IPS-11a (cell line): Measurements from ENCODE around the gene KRT79.

Source experiments
- H3K4me3 ChIP-seq: one replicate; pipeline ENCODE4 v1.5.1; 2013; ENCODE audit warnings: low read depth, low read length, control low read depth

The KRT79 gene

GRCh38 chr12:52836042-52836466, 1.9 kb upstream of the KRT79 start:
- no peak overlapping the region for H3K4me3 ChIP-seq

DNA sequence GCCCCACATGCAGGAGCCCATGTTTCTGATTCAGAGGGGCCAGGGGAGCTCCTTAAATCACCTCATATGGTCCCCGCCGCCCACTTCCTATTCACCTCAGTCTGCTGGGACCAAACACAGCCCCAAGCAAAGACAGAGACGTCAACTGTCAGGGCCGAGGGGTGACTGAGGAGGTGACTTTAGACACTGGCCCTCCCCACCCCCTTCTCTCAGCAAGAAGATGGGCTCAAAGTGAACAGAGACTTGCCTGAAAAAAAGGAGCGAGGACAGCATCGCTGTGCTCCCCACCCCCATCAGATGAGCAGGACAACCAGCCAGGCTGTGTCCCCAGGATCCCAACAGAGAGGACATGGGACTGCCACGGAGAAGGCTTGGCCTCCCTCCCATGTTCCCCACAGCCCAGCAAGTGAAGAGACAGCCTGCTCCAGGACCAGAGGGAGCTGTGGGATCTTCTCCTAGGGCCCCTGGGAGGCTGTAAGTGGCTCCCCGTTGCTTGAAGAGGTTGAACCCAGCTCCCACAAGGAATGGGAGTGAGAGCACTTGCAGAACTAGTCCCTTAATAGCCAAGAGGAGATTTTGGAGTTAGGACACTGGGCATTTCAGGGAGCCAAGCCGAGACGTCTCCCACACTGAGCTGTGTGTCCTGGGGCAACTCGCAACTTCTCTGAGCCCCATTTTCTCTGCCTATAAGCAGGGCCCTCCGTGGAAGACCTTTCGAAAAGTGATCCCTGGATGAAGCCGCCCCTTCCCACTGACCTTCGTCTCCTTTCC, 1.3 kb upstream of the KRT79 start:
- no peak overlapping the region for H3K4me3 ChIP-seq

DNA sequence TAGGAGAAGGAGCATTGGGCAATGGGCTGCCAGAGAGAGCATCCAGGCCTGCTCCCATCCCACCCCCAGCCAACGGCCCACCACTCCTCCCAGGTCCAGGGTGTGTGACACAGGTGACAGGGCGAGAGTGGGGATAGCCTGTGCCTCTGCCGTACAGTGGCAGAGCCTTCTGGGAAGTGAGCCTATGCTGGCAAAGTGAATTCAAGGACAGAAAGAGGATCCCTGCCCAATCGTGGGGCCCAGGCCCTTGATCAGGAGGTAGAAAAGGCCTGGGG, 553 bp upstream of the KRT79 start:
- no peak overlapping the region for H3K4me3 ChIP-seq

DNA sequence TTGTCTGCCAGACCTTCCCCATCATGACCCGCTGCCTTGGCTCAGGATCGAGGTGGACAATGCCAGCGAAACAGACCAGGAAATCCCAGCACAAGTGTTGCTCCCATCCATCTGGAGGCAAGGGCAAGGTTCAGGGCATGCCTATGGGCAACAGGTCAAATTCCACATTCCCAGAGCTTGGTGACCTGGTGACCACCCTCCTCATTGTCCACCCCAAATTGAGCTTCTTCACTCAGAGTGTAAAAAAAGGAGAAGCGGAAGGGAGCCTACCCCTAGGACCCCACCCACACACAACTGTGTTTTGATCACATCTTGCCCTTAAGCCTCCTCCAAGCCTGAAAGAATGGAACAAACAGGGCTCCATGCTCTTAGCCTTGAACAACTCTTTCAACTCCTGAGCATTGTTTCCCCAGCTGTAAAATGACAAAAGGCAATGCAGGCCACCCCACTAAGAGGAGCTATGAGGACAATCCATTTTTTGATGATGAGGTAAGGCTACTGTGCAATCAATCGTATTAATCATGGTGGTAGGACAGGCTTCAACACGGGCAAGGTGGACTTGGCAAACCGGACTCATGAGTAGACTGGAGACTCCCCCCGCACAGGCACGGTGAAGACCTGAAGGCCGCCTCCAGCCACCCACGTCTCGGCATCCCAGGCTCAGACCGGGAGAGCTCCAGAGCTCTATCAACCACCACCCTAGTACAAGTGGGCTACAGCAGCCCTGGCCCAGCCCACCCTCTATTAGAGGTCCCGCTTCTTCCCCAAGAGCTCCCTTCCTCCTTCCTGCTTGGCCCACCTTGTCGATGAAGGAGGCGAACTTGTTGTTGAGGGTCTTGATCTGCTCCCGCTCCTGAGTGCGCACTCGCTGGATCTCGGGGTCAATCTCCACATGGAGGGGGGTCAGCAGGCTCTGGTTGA, 866 bp downstream of the KRT79 start:
- no peak overlapping the region for H3K4me3 ChIP-seq

GRCh38 chr12:52832451-52832850, 1.7 kb downstream of the KRT79 start:
- no peak overlapping the region for H3K4me3 ChIP-seq

GRCh38 chr12:52831251-52831650, 2.9 kb downstream of the KRT79 start:
- no peak overlapping the region for H3K4me3 ChIP-seq

- H3K4me3 ChIP-seq, result no peak overlapping the region
These were observed 3.9 kb downstream of the KRT79 start for GRCh38 chr12:52829986-52830770.

DNA sequence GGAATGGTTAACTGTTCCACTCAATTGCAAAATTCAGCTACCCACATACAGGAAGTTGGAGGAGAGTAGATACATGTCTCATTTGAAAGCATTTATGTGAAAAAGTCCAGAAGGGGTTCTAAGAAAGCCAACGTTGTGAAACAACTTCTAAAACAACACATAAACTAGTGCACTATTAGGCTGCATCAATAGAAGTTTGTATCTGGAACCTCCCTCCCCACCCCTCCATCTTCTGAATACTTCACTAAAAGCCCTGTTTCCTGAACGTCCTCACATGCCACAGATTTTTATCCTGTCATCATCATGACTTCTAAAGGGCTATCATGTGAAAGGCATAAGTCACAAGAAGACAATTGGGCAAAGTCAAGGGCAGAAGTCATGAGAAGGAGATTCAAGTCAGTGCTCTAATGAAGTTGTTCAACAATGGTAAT, 5.5 kb downstream of the KRT79 start:
- no peak overlapping the region for H3K4me3 ChIP-seq

DNA sequence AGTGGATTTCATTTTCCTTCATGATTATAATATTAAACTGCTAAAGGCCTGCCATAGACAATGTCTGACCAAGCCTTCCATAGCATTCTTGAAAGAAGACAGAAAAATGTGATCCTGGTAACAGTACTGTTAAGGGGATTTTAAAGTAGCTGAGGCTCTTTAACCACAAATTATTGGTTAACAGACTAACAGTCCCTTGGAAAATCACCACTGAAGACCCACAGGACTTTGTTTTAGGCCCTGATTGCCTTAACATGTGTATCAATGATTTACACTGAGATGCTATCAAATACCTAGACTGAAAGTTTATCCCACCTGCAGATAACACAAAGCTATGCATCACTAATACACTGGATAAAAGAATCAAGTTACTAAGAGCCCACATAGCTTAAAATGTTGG, 6.0 kb downstream of the KRT79 start:
- H3K4me3 ChIP-seq, result no peak overlapping the region

GRCh38 chr12:52827499-52828090, 6.5 kb downstream of the KRT79 start:
- no peak overlapping the region for H3K4me3 ChIP-seq

GRCh38 chr12:52826611-52827498, 7.3 kb downstream of the KRT79 start:
- no peak overlapping the region for H3K4me3 ChIP-seq

- no peak overlapping the region for H3K4me3 ChIP-seq
These were observed 8.2 kb downstream of the KRT79 start for GRCh38 chr12:52825961-52826360.

GRCh38 chr12:52824741-52825410, 9.2 kb downstream of the KRT79 start:
- no peak overlapping the region for H3K4me3 ChIP-seq

DNA sequence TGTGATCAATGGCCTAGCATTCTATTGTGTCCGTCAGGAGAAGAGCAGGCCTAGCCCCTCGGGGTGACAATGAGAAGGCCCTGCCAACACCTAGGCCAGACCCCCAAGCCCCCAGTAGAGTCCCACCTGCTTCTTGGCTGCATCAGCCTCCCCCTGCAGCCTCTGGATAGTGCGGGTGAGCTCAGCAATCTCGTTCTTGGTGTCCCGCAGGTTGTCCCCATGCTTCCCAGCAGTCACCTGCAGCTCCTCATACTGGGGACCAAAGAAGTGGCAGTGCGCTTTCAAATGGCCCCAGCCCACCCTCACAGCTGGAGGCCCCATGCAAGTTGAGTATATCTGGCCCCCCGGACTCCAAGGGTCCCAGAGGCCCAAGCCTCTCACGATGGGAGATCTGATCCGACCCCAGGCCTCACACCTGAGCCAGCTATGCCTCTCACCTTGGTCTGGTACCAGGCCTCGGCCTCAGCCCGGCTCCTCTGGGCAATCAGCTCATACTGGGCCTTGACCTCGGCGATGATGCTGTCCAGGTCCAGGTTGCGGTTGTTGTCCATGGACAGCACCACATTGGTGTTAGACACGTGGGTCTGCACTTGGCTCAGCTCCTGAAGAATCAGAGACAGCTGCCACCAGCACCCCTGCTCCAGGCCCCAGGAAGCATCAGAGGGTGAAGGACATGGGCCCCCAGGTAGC, 10.2 kb downstream of the KRT79 start:
- H3K4me3 ChIP-seq, result no peak overlapping the region

DNA sequence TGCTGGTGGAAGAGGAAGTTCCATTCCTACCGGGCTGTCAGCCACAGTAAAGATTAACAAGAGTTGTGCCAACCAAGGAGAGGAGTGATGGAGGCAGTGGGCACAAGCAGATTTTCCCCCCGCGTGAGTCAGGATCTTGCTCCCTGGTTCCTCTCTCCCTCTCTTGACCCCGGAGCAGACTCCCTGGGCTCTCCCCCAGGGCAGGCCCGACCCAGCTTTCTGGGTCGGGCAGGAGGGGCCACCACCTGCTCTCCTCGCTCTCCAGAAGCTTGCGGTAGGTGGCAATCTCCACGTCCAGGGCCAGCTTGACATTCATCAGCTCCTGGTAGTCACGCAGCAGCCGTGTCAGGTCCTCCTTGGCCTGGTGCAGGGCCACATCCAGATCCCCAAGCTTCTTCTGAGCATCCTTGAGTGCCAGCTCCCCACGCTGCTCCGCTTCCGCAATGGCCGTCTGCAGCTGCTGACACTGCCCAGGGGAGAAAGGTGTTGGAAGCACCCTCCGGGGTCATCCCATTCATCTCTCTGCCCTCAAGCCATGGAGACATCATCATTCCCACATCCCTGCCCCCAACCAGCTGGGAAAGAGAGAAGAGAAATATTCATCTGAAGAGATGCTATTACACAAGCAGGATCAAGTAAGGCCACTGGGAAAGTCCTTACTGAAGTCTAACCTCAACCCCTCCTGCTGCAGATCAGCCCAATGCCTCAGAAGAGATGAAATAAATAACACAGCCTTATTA, 11.2 kb downstream of the KRT79 start:
- no peak overlapping the region for H3K4me3 ChIP-seq

GRCh38 chr12:52821826-52822660, 12.1 kb downstream of the KRT79 start:
- H3K4me3 ChIP-seq, result no peak overlapping the region

- no peak overlapping the region for H3K4me3 ChIP-seq
These were observed 12.9 kb downstream of the KRT79 start for GRCh38 chr12:52821071-52821730.
